Mucosa of descending colon (tissue), 3 donors: Measurements from ENCODE around the gene ABHD16A. TPM values are rescaled to one million over a fixed set of nuclear protein-coding genes. Genes with fewer than 3 reads are reported as not detected.
A peak's percentile ranks its signal among the peaks of the same experiment; 100 is the strongest.

ENCODE experiments used
- ATAC-seq: fragments of 200-7000 bp; cut with Tn5 transposase; one replicate; pipeline ENCODE4 v1.9.1; 2020; ENCODE audit warnings: mild to moderate bottlenecking, moderate library complexity
- DNase-seq, 3 donors: peaks; one replicate each; pipeline ENCODE4 v3.0.0-alpha.2; 2020
- H3K36me3 ChIP-seq: fragments of 200-600 bp; one replicate; pipeline ENCODE4 v1.8.0; 2021; ENCODE audit warnings: low read depth, mild to moderate bottlenecking
- H3K4me1 ChIP-seq: fragments of 200-600 bp; one replicate; pipeline ENCODE4 v1.8.0; 2021; ENCODE audit warnings: low read depth, mild to moderate bottlenecking
- H3K4me3 ChIP-seq: fragments of 200-600 bp; one replicate; pipeline ENCODE4 v1.8.0; 2021; ENCODE audit warnings: mild to moderate bottlenecking
- H3K9me3 ChIP-seq: fragments of 200-600 bp; one replicate; pipeline ENCODE4 v1.8.0; 2021; ENCODE audit warnings: mild to moderate bottlenecking
- CTCF ChIP-seq: fragments of 200-600 bp; IDR thresholded peaks from one replicate; pipeline ENCODE4 v1.8.0; 2022; ENCODE audit warnings: antibody characterized with exemption, mild to moderate bottlenecking
- intact Hi-C, 2 donors: fragments of 100-400 bp; cut with DNase I in 1 of 2; cut with micrococcal nuclease in 1 of 2; formaldehyde crosslinking; loops; one replicate each; pipeline versions ENCODE4 v1.11.0 to v1.11.1; 2022; cut with DNase I, micrococcal nuclease
- total RNA-seq, 3 donors: library from RNA; stranded (reverse); fragmentation: NEBNext Ultra II Directional in 2 of 3; extraction: Animal tissue kit (Norgen Biotek cat#: 25700) in 2 of 3; gene quantifications; one replicate each; pipeline versions ENCODE4 v1.2.1 to v1.2.4, GENCODE V29; 2021 to 2023
- donor health status: DM: no; HTN: no; CAD: no; lungs with moderate emphysema.
- donor health status: DM: no; HTN: no; CAD: no.
- donor health status: DM: no; HTN: yes; CAD: no.

ABHD16A gene
- total RNA-seq, 3 donors from 2014 or later = 55.3 to 69.4 (median 68.4) TPM

GRCh38 chr6:31665501-31666336 lies 37.4 kb downstream of the ABHD16A start, which contains the start of gene CSNK2B:
CSNK2B (plus strand) TSS chr6:31666080; CDS start chr6:31666832, 752 bp downstream.
- H3K4me3 ChIP-seq = peak within 1 kb of the TSS; percentile 81
- DNase-seq = peak; percentile 98 to 99 (median 99)
- intact Hi-C loops = no loop called here
- ATAC-seq = peak; percentile 91
- no peak for TF ChIP-seq CTCF
- H3K36me3 ChIP-seq = peaks cover 10% of the 10 kb centered on the region
- H3K4me1 ChIP-seq = peaks cover 27% of the 10 kb centered on the region
- no peaks in the 10 kb centered on the region for H3K9me3 ChIP-seq

GRCh38 chr6:31664790-31665500 lies 38.2 kb downstream of the ABHD16A start, which contains the start of gene GPANK1:
GPANK1 (minus strand) TSS chr6:31664997; CDS start chr6:31664478, 519 bp downstream.
- Histone ChIP-seq H3K4me1 (peaks cover 27% of the 10 kb centered on the region), H3K9me3 (no peaks in the 10 kb centered on the region), H3K36me3 (peaks cover 10% of the 10 kb centered on the region), H3K4me3 (peak within 1 kb of the TSS; percentile 81)
- peak; percentile 90 to 96 (median 94) for DNase-seq
- TF ChIP-seq CTCF = no peak
- intact Hi-C loops = no loop called here
- peak; percentile 73 for ATAC-seq

- intact Hi-C loops = no loop called here
- TF ChIP-seq CTCF = no peak
- DNase-seq (peak in 2 of 3 donors; percentile 28 to 49), ATAC-seq (no peak)
- Histone ChIP-seq H3K36me3 (peaks cover 5% of the 10 kb centered on the region), H3K9me3 (no peaks in the 10 kb centered on the region), H3K4me3 (peak overlapping the region; percentile 81), H3K4me1 (peaks cover 34% of the 10 kb centered on the region)
These were observed 38.9 kb downstream of the ABHD16A start for GRCh38 chr6:31663961-31664789.

- no peak overlapping the region for H3K4me3 ChIP-seq
- H3K4me1 ChIP-seq = peaks cover 42% of the 10 kb centered on the region
- DNase-seq (no peak), ATAC-seq (no peak)
- intact Hi-C loops = no loop called here
- H3K36me3 ChIP-seq = no peaks in the 10 kb centered on the region
- no peak for TF ChIP-seq CTCF
- no peaks in the 10 kb centered on the region for H3K9me3 ChIP-seq
These were observed 39.8 kb downstream of the ABHD16A start for GRCh38 chr6:31663126-31663960.
